CD14-positive monocyte (primary cell): ENCODE results near the gene NEURL1B. TPM values are rescaled to one million over a fixed set of nuclear protein-coding genes. Genes with fewer than 3 reads are reported as not detected.
A peak's percentile ranks its signal among the peaks of the same experiment; 100 is the strongest.

Experiments
- DNase-seq, 3 donors: peaks; one replicate each; pipeline ENCODE4 v3.0.0-alpha.2; 2011 to 2022
- H2AFZ ChIP-seq: 2 replicates; pipeline ENCODE4 v1.6.0; 2012; ENCODE audit warnings: mild to moderate bottlenecking, low read depth, low read length, inconsistent platforms; ENCODE audit not compliant: insufficient read depth, poor library complexity, severe bottlenecking
- H3K27ac ChIP-seq, 2 donors: 1 replicate in 1 of 2; 2 replicates in 1 of 2; pipeline ENCODE4 v1.5.1; 2012 to 2013; ENCODE audit warnings: low read length in 2 of 2, control low read depth in 1 of 2, inconsistent platforms in 1 of 2, low read depth in 1 of 2, mild to moderate bottlenecking in 1 of 2
- H3K27me3 ChIP-seq, 2 donors: one replicate each; pipeline versions ENCODE4 v1.6.0 to v1.6.1; 2011 to 2013; ENCODE audit warnings: low read length in 2 of 2; ENCODE audit not compliant: control insufficient read depth in 2 of 2, insufficient read depth in 2 of 2
- H3K36me3 ChIP-seq, 2 donors: replicated peaks in 1 of 2; 1 replicate in 1 of 2; 2 replicates in 1 of 2; pipeline versions ENCODE4 v1.5.1 to v1.6.1; 2012 to 2013; ENCODE audit warnings: low read length in 2 of 2, control low read depth in 1 of 2, inconsistent platforms in 1 of 2, mild to moderate bottlenecking in 1 of 2; ENCODE audit not compliant: insufficient read depth in 2 of 2, control insufficient read depth in 1 of 2
- H3K4me1 ChIP-seq, 2 donors: 1 replicate in 1 of 2; 2 replicates in 1 of 2; pipeline versions ENCODE4 v1.5.1 to v1.6.1; 2012 to 2013; ENCODE audit warnings: low read length in 2 of 2, control low read depth in 1 of 2, inconsistent platforms in 1 of 2, mild to moderate bottlenecking in 1 of 2, moderate library complexity in 1 of 2; ENCODE audit not compliant: insufficient read depth in 2 of 2, control insufficient read depth in 1 of 2
- H3K4me2 ChIP-seq: replicated peaks from 2 replicates; pipeline ENCODE3; 2012; ENCODE audit warnings: low read length, moderate library complexity, mild to moderate bottlenecking; ENCODE audit not compliant: poor library complexity, severe bottlenecking; ENCODE audit errors: extremely low read depth
- H3K4me3 ChIP-seq, 3 experiments: fragments of 200-600 bp in 1 of 3; sonication (generic) in 1 of 3; replicated peaks in 1 of 3; 1 replicate in 2 of 3; 2 replicates in 1 of 3; pipeline ENCODE4 v1.5.1; 2011 to 2013; ENCODE audit warnings: low read length in 3 of 3, mild to moderate bottlenecking in 3 of 3, control low read depth in 2 of 3, low read depth in 2 of 3, inconsistent platforms in 1 of 3, moderate library complexity in 1 of 3
- H3K79me2 ChIP-seq: 2 replicates; pipeline ENCODE4 v1.6.0; 2012; ENCODE audit warnings: mild to moderate bottlenecking, control low read depth, inconsistent platforms, low read length, moderate library complexity; ENCODE audit not compliant: insufficient read depth
- H3K9ac ChIP-seq: 2 replicates; pipeline ENCODE4 v1.6.0; 2017; ENCODE audit warnings: low read length, mild to moderate bottlenecking; ENCODE audit not compliant: insufficient read depth, poor library complexity, severe bottlenecking
- H3K9me3 ChIP-seq, 2 donors: replicated peaks in 1 of 2; 1 replicate in 1 of 2; 2 replicates in 1 of 2; pipeline versions ENCODE4 v1.5.1 to v1.6.1; 2012 to 2013; ENCODE audit warnings: low read length in 2 of 2, control low read depth in 1 of 2; ENCODE audit not compliant: control insufficient read depth in 1 of 2, insufficient read depth in 1 of 2
- H4K20me1 ChIP-seq: 2 replicates; pipeline ENCODE4 v1.6.0; 2012; ENCODE audit warnings: mild to moderate bottlenecking, low read length, control low read depth, moderate library complexity; ENCODE audit not compliant: insufficient read depth
- H3K27ac Mint-ChIP-seq, 7 donors: one replicate each; pipeline ENCODE4 v1.8.0; 2020; ENCODE audit warnings: mild to moderate bottlenecking in 7 of 7, mixed read lengths in 7 of 7, moderate library complexity in 6 of 7, inconsistent platforms in 2 of 7
- H3K27me3 Mint-ChIP-seq, 3 donors: one replicate each; pipeline ENCODE4 v1.8.0; 2021 to 2022; ENCODE audit warnings: low read depth in 3 of 3, mild to moderate bottlenecking in 3 of 3, mixed read lengths in 3 of 3, moderate library complexity in 3 of 3, inconsistent platforms in 1 of 3
- H3K36me3 Mint-ChIP-seq, 2 donors: one replicate each; pipeline ENCODE4 v1.8.0; 2020; ENCODE audit warnings: mixed read lengths in 2 of 2, inconsistent platforms in 1 of 2, mild to moderate bottlenecking in 1 of 2
- H3K4me1 Mint-ChIP-seq: one replicate; pipeline ENCODE4 v1.8.0; 2020; ENCODE audit warnings: mild to moderate bottlenecking, mixed read lengths
- H3K4me3 Mint-ChIP-seq, 2 donors: one replicate each; pipeline ENCODE4 v1.8.0; 2020; ENCODE audit warnings: mild to moderate bottlenecking in 2 of 2, mixed read lengths in 2 of 2, moderate library complexity in 1 of 2
- H3K9me3 Mint-ChIP-seq, 7 donors: one replicate each; pipeline ENCODE4 v1.8.0; 2020 to 2022; ENCODE audit warnings: mixed read lengths in 7 of 7, mild to moderate bottlenecking in 6 of 7, moderate library complexity in 6 of 7, inconsistent platforms in 2 of 7
- CTCF ChIP-seq: fragments of 200-600 bp; IDR thresholded peaks from one replicate; pipeline ENCODE4 v1.8.0; 2022; ENCODE audit warnings: antibody characterized with exemption, mild to moderate bottlenecking
- WGBS: methylation state at CpG from one replicate; pipeline ENCODE4 v1.1.5; 2013; ENCODE audit warnings: missing lambda C conversion rate; ENCODE audit not compliant: insufficient coverage; 5-methylcytosine and 5-hydroxymethylcytosine counted together
- intact Hi-C, 2 donors: fragments of 100-400 bp; cut with micrococcal nuclease; formaldehyde crosslinking; loops; one replicate each; pipeline versions ENCODE4 v1.15.0 to v1.15.1; 2023
- polyA plus RNA-seq, 3 donors: library from polyadenylated mRNA; depleted of rRNA in 1 of 3; unstranded in 2 of 3; stranded (reverse) in 1 of 3; fragments of 300-500 nt in 2 of 3; fragments of >200 nt in 1 of 3; fragmentation: Illumina TruSeq in 2 of 3; gene quantifications; 1 replicate in 2 of 3; 2 replicates in 1 of 3; pipeline ENCODE4 v1.2.3, GENCODE V29; 2012 to 2021

Gene NEURL1B
- polyA plus RNA-seq, 3 donors = 0.01 TPM; not detected in 2

GRCh38 chr5:172642486-172642885, 1.4 kb downstream of the NEURL1B start:
- no peak overlapping the region for H3K27ac ChIP-seq
- peaks cover 11 to 38% of the 10 kb centered on the region in 2 donors for H3K27me3 ChIP-seq
- Mint-ChIP-seq H3K4me3 (peak overlapping the region in 1 of 2 donors; percentile 68), H3K4me1 (peaks cover 48% of the 10 kb centered on the region), H3K27ac (no peak overlapping the region), H3K27me3 (peaks cover 29 to 42% (median 29%) of the 10 kb centered on the region in 3 donors), H3K9me3 (no peaks in the 10 kb centered on the region), H3K36me3 (peaks cover 0 to 7% of the 10 kb centered on the region in 2 donors)
- H3K79me2 ChIP-seq = no peaks in the 10 kb centered on the region
- intact Hi-C loops = no loop called here
- DNase-seq = no peak
- no CpG with 5 or more reads among the region's 4 CpGs for WGBS
- no peaks in the 10 kb centered on the region for H3K9me3 ChIP-seq
- no peaks in the 10 kb centered on the region for H3K36me3 ChIP-seq
- H3K4me3 ChIP-seq = no peak overlapping the region
- H3K9ac ChIP-seq = no peak overlapping the region
- no peaks in the 10 kb centered on the region for H4K20me1 ChIP-seq
- no peak for TF ChIP-seq CTCF
- peak overlapping the region; percentile 88 for H3K4me2 ChIP-seq
- peaks cover 33 to 47% of the 10 kb centered on the region in 2 donors for H3K4me1 ChIP-seq
- no peak overlapping the region for H2AFZ ChIP-seq

GRCh38 chr5:172642926-172643871, 2.1 kb downstream of the NEURL1B start:
- Histone ChIP-seq H3K4me1 (peaks cover 33 to 51% of the 10 kb centered on the region in 2 donors), H3K9ac (no peak overlapping the region), H3K27ac (no peak overlapping the region), H2AFZ (no peak overlapping the region), H3K9me3 (no peaks in the 10 kb centered on the region), H4K20me1 (no peaks in the 10 kb centered on the region), H3K79me2 (no peaks in the 10 kb centered on the region), H3K4me2 (peak overlapping the region; percentile 16), H3K27me3 (peaks cover 11 to 38% of the 10 kb centered on the region in 2 donors), H3K36me3 (no peaks in the 10 kb centered on the region), H3K4me3 (no peak overlapping the region)
- Mint-ChIP-seq H3K4me1 (peaks cover 51% of the 10 kb centered on the region), H3K27ac (peak overlapping the region in 1 of 7 donors; percentile 25), H3K27me3 (peaks cover 29 to 42% (median 29%) of the 10 kb centered on the region in 3 donors), H3K9me3 (no peaks in the 10 kb centered on the region), H3K4me3 (peak overlapping the region in 1 of 2 donors; percentile 68), H3K36me3 (peaks cover 0 to 7% of the 10 kb centered on the region in 2 donors)
- TF ChIP-seq CTCF = no peak
- intact Hi-C loops = no loop called here
- DNase-seq = no peak
- 46% methylated on average over 12 of the region's 16 CpGs for WGBS
